HG02840 (cell line): ENCODE data around the gene KDM3A.
A peak's percentile ranks its signal among the peaks of the same experiment; 100 is the strongest.

Experiments used
- ATAC-seq: cut with Tn5 transposase; IDR thresholded peaks from one replicate; pipeline ENCODE4 v1.9.1; 2021; ENCODE audit warnings: mild to moderate bottlenecking, moderate library complexity, moderate number of reproducible peaks; ENCODE audit not compliant: unreplicated experiment, low FRiP score

The KDM3A gene

GRCh38 chr2:86440631-86441391 lies at the start of gene KDM3A:
Gene KDM3A (plus strand): TSS chr2:86441371. CDS start chr2:86442048, 677 bp downstream.
- peak; percentile 86 for ATAC-seq

- ATAC-seq = no peak
These were observed 48.2 kb upstream of the KDM3A start for GRCh38 chr2:86392873-86393518.

- no peak for ATAC-seq
These were observed 47.4 kb upstream of the KDM3A start for GRCh38 chr2:86393521-86394491.

- ATAC-seq = no peak
These were observed 44.8 kb upstream of the KDM3A start for GRCh38 chr2:86396291-86396785.

GRCh38 chr2:86397986-86398385 lies 43.2 kb upstream of the KDM3A start:
- no peak for ATAC-seq

GRCh38 chr2:86398500-86399474 lies 42.4 kb upstream of the KDM3A start:
- no peak for ATAC-seq

GRCh38 chr2:86400321-86400720 lies 40.9 kb upstream of the KDM3A start:
- ATAC-seq = no peak

- ATAC-seq = no peak
These were observed 30.6 kb upstream of the KDM3A start for GRCh38 chr2:86410581-86410980.

- ATAC-seq = no peak
These were observed 29.8 kb upstream of the KDM3A start for GRCh38 chr2:86411396-86411795.

- ATAC-seq = no peak
These were observed 29.2 kb upstream of the KDM3A start for GRCh38 chr2:86412007-86412406.

- no peak for ATAC-seq
These were observed 27.7 kb upstream of the KDM3A start for GRCh38 chr2:86413296-86414094.

- no peak for ATAC-seq
These were observed 26.2 kb upstream of the KDM3A start for GRCh38 chr2:86414996-86415395.

- no peak for ATAC-seq
These were observed 25.0 kb upstream of the KDM3A start for GRCh38 chr2:86416146-86416545.

GRCh38 chr2:86417961-86418360 lies 23.2 kb upstream of the KDM3A start:
- no peak for ATAC-seq

GRCh38 chr2:86420913-86421312 lies 20.3 kb upstream of the KDM3A start:
- no peak for ATAC-seq

- ATAC-seq = no peak
These were observed 14.9 kb upstream of the KDM3A start for GRCh38 chr2:86426271-86426670.

GRCh38 chr2:86429335-86429734 lies 11.8 kb upstream of the KDM3A start:
- ATAC-seq = no peak

GRCh38 chr2:86430368-86430767 lies 10.8 kb upstream of the KDM3A start:
- no peak for ATAC-seq

- no peak for ATAC-seq
These were observed 8.0 kb upstream of the KDM3A start for GRCh38 chr2:86433137-86433536.
